HG03439 (cell line): Measurements from ENCODE around the gene AGRP.
A peak's percentile ranks its signal among the peaks of the same experiment; 100 is the strongest.
"Not testable (repeated sequence)": the region's sequence is repeated elsewhere in the genome, so short reads cannot be mapped to it uniquely, and the experiment has no call there.

ENCODE experiments used
- ATAC-seq: cut with Tn5 transposase; IDR thresholded peaks from one replicate; pipeline ENCODE4 v1.9.1; 2021; ENCODE audit warnings: mild to moderate bottlenecking, moderate library complexity; ENCODE audit not compliant: unreplicated experiment

AGRP gene

GRCh38 chr16:67483150-67483549 lies at the start of gene AGRP:
Gene AGRP, minus strand, starts transcription at chr16:67483547. Its CDS starts 149 bp downstream, at chr16:67483398.
- no peak for ATAC-seq

GRCh38 chr16:67531247-67531646 lies 47.9 kb upstream of the AGRP start:
- no peak for ATAC-seq

- ATAC-seq, result peak; percentile 42
These were observed 46.9 kb upstream of the AGRP start for GRCh38 chr16:67530013-67530939.

- no peak for ATAC-seq
These were observed 46.2 kb upstream of the AGRP start for GRCh38 chr16:67529582-67530012.

- ATAC-seq, result no peak
These were observed 45.7 kb upstream of the AGRP start for GRCh38 chr16:67528870-67529581.

GRCh38 chr16:67528222-67528869 lies 45.0 kb upstream of the AGRP start, which contains the start of gene RIPOR1:
Gene RIPOR1, plus strand, starts transcription at chr16:67528829. Its CDS starts 9,618 bp downstream, at chr16:67538447.
- no peak for ATAC-seq

- ATAC-seq, result no peak
These were observed 42.9 kb upstream of the AGRP start for GRCh38 chr16:67526149-67526791.

GRCh38 chr16:67525176-67525860 lies 42.0 kb upstream of the AGRP start:
- no peak for ATAC-seq

GRCh38 chr16:67521095-67521804 lies 37.9 kb upstream of the AGRP start:
- ATAC-seq, result peak; percentile 71

GRCh38 chr16:67519242-67519641 lies 35.9 kb upstream of the AGRP start:
- no peak for ATAC-seq

GRCh38 chr16:67518676-67519075 lies 35.3 kb upstream of the AGRP start:
- no peak for ATAC-seq

- ATAC-seq, result no peak
These were observed 34.5 kb upstream of the AGRP start for GRCh38 chr16:67517661-67518423.

- no peak for ATAC-seq
These were observed 33.8 kb upstream of the AGRP start for GRCh38 chr16:67517155-67517445.

GRCh38 chr16:67516296-67517154 lies 33.2 kb upstream of the AGRP start:
- no peak for ATAC-seq

GRCh38 chr16:67514382-67514828 lies 31.1 kb upstream of the AGRP start:
- no peak for ATAC-seq

GRCh38 chr16:67513892-67514291 lies 30.5 kb upstream of the AGRP start:
- ATAC-seq, result not testable (repeated sequence)

GRCh38 chr16:67509016-67509415 lies 25.7 kb upstream of the AGRP start:
- no peak for ATAC-seq

GRCh38 chr16:67506468-67506867 lies 23.1 kb upstream of the AGRP start:
- no peak for ATAC-seq
